HEK293 (cell line): ENCODE measurements around the gene SRRD.

Source experiments
- HOXD13 ChIP-seq: sonication (generic); formaldehyde crosslinking; IDR thresholded peaks from 2 replicates; pipeline ENCODE4 v1.8.0; 2022; ENCODE audit warnings: missing genetic modification reagents, borderline replicate concordance
- IKZF3 ChIP-seq: fragments of 450-650 bp; IDR thresholded peaks from 2 replicates; pipeline ENCODE4 v1.5.0; 2018; ENCODE audit warnings: missing biosample characterization, mild to moderate bottlenecking, missing genetic modification characterization, moderate library complexity
- KLF1 ChIP-seq: fragments of 450-650 bp; formaldehyde crosslinking; IDR thresholded peaks from 2 replicates; pipeline ENCODE4 v1.5.1; 2016; ENCODE audit warnings: missing biosample characterization, missing genetic modification characterization
- SALL2 ChIP-seq: fragments of 450-650 bp; formaldehyde crosslinking; IDR thresholded peaks from 2 replicates; pipeline ENCODE4 v1.5.0; 2017; ENCODE audit warnings: missing biosample characterization, mild to moderate bottlenecking, missing genetic modification characterization, borderline replicate concordance
- SCRT1 ChIP-seq: fragments of 450-650 bp; formaldehyde crosslinking; IDR thresholded peaks from 2 replicates; pipeline ENCODE4 v1.5.1; 2016; ENCODE audit warnings: missing biosample characterization, missing genetic modification characterization, borderline replicate concordance
- SP2 ChIP-seq: fragments of 450-650 bp; formaldehyde crosslinking; IDR thresholded peaks from 2 replicates; pipeline ENCODE4 v1.5.1; 2016; ENCODE audit warnings: missing biosample characterization, missing genetic modification characterization
- ZBTB1 ChIP-seq: fragments of 450-650 bp; formaldehyde crosslinking; IDR thresholded peaks from 2 replicates; pipeline ENCODE4 v1.5.1; 2016; ENCODE audit warnings: missing biosample characterization, missing genetic modification characterization
- ZFHX2 ChIP-seq: fragments of 450-650 bp; formaldehyde crosslinking; conservative IDR thresholded peaks from 2 replicates; pipeline ENCODE4 v1.5.1; 2016; ENCODE audit warnings: missing biosample characterization, missing genetic modification characterization
- ZFP3 ChIP-seq: fragments of 450-650 bp; formaldehyde crosslinking; IDR thresholded peaks from 2 replicates; pipeline ENCODE4 v1.5.1; 2016; ENCODE audit warnings: low read depth, missing biosample characterization, missing genetic modification characterization
- ZFP69B ChIP-seq: fragments of 450-650 bp; formaldehyde crosslinking; IDR thresholded peaks from 2 replicates; pipeline ENCODE4 v1.5.1; 2016; ENCODE audit warnings: missing biosample characterization, missing genetic modification characterization
- ZNF146 ChIP-seq: fragments of 450-650 bp; formaldehyde crosslinking; IDR thresholded peaks from 2 replicates; pipeline ENCODE4 v1.5.1; 2016; ENCODE audit warnings: missing biosample characterization, missing genetic modification characterization
- ZNF221 ChIP-seq: fragments of 450-650 bp; formaldehyde crosslinking; IDR thresholded peaks from 2 replicates; pipeline ENCODE4 v1.5.1; 2017; ENCODE audit warnings: missing biosample characterization, missing genetic modification characterization, borderline replicate concordance
- ZNF239 ChIP-seq: fragments of 450-650 bp; formaldehyde crosslinking; IDR thresholded peaks from 2 replicates; pipeline ENCODE4 v1.5.1; 2016; ENCODE audit warnings: missing biosample characterization, missing genetic modification characterization
- ZNF335 ChIP-seq: fragments of 450-650 bp; formaldehyde crosslinking; conservative IDR thresholded peaks from 2 replicates; pipeline ENCODE4 v1.5.1; 2016; ENCODE audit warnings: missing biosample characterization, missing genetic modification characterization
- ZNF354C ChIP-seq: fragments of 450-650 bp; formaldehyde crosslinking; IDR thresholded peaks from 2 replicates; pipeline ENCODE4 v1.5.1; 2016; ENCODE audit warnings: missing biosample characterization, missing genetic modification characterization, low read depth, borderline replicate concordance
- ZNF394 ChIP-seq: fragments of 450-650 bp; formaldehyde crosslinking; IDR thresholded peaks from 2 replicates; pipeline ENCODE4 v1.5.1; 2016; ENCODE audit warnings: missing biosample characterization, missing genetic modification characterization, mild to moderate bottlenecking, moderate library complexity, borderline replicate concordance
- ZNF48 ChIP-seq: fragments of 450-650 bp; formaldehyde crosslinking; IDR thresholded peaks from 2 replicates; pipeline ENCODE4 v1.5.1; 2016; ENCODE audit warnings: missing biosample characterization, missing genetic modification characterization
- ZNF514 ChIP-seq: fragments of 450-650 bp; formaldehyde crosslinking; IDR thresholded peaks from 2 replicates; pipeline ENCODE4 v1.5.1; 2016; ENCODE audit warnings: missing biosample characterization, missing genetic modification characterization
- ZNF624 ChIP-seq: fragments of 450-650 bp; formaldehyde crosslinking; IDR thresholded peaks from 2 replicates; pipeline ENCODE4 v1.5.1; 2017; ENCODE audit warnings: missing biosample characterization, missing genetic modification characterization
- ZNF654 ChIP-seq: fragments of 450-650 bp; formaldehyde crosslinking; IDR thresholded peaks from 2 replicates; pipeline ENCODE4 v1.5.1; 2016; ENCODE audit warnings: low read depth, missing biosample characterization, missing genetic modification characterization
- ZNF837 ChIP-seq: fragments of 450-650 bp; formaldehyde crosslinking; IDR thresholded peaks from 2 replicates; pipeline ENCODE4 v1.5.1; 2016; ENCODE audit warnings: missing biosample characterization, missing genetic modification characterization
- ZSCAN30 ChIP-seq: fragments of 450-650 bp; IDR thresholded peaks from 2 replicates; pipeline ENCODE4 v1.5.1; 2018; ENCODE audit warnings: missing biosample characterization, mild to moderate bottlenecking, missing genetic modification characterization, moderate library complexity
- TF ChIP-seq, protein P1 (sequence below): fragments of 450-650 bp; formaldehyde crosslinking; IDR thresholded peaks from 2 replicates; pipeline ENCODE4 v1.5.1; 2016; ENCODE audit warnings: missing biosample characterization, missing genetic modification characterization
- TF ChIP-seq, protein P2 (sequence below): fragments of 450-650 bp; formaldehyde crosslinking; IDR thresholded peaks from 2 replicates; pipeline ENCODE4 v1.5.1; 2016; ENCODE audit warnings: missing biosample characterization, missing genetic modification characterization
- TF ChIP-seq, protein P3 (sequence below): fragments of 450-650 bp; formaldehyde crosslinking; IDR thresholded peaks from 2 replicates; pipeline ENCODE4 v1.5.1; 2017; ENCODE audit warnings: missing biosample characterization, missing genetic modification characterization
- TF ChIP-seq, protein P4 (sequence below): fragments of 450-650 bp; formaldehyde crosslinking; IDR thresholded peaks from 2 replicates; pipeline ENCODE4 v1.5.1; 2017; ENCODE audit warnings: missing biosample characterization, missing genetic modification characterization
- TF ChIP-seq, protein P5 (sequence below): fragments of 450-650 bp; formaldehyde crosslinking; IDR thresholded peaks from 2 replicates; pipeline ENCODE4 v1.5.1; 2016; ENCODE audit warnings: missing biosample characterization, missing genetic modification characterization
- TF ChIP-seq, protein P6 (sequence below): fragments of 450-650 bp; formaldehyde crosslinking; IDR thresholded peaks from 2 replicates; pipeline ENCODE4 v1.5.1; 2017; ENCODE audit warnings: missing biosample characterization, missing genetic modification characterization

The SRRD gene

DNA sequence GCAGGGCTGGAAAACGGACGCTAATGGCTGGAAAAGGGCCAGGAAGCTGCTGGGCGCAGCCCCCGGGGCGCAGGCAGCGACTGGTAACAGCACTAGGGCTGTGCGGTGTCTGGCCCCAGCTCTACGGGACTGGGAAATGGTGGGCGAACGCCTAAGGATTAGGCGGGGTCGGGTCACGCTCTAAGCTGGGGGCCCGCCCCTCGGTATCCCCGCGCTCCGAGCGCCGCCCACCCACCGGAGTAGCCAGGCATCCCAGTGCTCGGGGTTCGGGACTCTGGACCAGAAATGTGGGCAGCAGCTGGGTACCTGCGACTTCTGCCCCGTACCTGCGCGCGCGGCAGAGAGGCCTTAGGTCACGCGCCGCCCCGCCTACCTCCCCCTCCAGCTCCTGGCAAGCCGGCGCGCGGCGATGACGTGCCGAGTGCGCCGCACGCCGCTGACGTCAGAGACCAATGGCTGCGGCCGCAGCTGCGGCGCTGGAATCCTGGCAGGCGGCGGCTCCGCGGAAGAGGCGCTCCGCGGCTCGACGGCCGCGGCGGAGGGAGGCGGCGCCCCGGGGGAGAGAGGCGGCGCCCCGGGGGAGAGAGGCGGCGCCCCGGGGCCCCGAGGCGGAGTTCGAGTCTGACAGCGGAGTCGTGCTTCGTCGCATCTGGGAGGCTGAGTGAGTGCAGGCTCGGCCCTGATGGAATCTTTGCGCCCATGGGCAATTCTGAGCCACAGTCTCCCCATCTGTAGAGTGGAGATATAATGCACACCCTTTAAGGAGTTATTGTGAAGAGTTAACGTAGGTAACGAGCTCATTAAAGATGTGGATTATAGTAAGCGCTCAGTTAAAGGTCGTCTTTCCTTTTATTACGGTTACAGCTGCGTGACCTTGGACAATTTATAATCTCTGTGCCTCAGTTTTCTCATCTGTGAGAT, at the start of gene SRRD, which contains the start of gene HPS4 (continued):
- TF ChIP-seq, protein P1, sequence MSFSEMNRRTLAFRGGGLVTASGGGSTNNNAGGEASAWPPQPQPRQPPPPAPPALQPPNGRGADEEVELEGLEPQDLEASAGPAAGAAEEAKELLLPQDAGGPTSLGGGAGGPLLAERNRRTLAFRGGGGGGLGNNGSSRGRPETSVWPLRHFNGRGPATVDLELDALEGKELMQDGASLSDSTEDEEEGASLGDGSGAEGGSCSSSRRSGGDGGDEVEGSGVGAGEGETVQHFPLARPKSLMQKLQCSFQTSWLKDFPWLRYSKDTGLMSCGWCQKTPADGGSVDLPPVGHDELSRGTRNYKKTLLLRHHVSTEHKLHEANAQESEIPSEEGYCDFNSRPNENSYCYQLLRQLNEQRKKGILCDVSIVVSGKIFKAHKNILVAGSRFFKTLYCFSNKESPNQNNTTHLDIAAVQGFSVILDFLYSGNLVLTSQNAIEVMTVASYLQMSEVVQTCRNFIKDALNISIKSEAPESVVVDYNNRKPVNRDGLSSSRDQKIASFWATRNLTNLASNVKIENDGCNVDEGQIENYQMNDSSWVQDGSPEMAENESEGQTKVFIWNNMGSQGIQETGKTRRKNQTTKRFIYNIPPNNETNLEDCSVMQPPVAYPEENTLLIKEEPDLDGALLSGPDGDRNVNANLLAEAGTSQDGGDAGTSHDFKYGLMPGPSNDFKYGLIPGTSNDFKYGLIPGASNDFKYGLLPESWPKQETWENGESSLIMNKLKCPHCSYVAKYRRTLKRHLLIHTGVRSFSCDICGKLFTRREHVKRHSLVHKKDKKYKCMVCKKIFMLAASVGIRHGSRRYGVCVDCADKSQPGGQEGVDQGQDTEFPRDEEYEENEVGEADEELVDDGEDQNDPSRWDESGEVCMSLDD (tag by site-specific recombination) = no peak; the same call in 1 of the 2 replicates
- TF ChIP-seq ZNF654 (tag by site-specific recombination) (no peak), ZNF335 (tag by site-specific recombination) (peak; percentile 84), ZFP69B (tag by site-specific recombination) (peak; percentile 52; the same call in 1 of the 2 replicates), ZNF221 (tag by site-specific recombination) (no peak), ZNF354C (tag by site-specific recombination) (no peak), SALL2 (tag by site-specific recombination) (no peak; the same call in 1 of the 2 replicates), ZNF239 (no peak), ZNF394 (tag by site-specific recombination) (peak; percentile 31; the same call in 1 of the 2 replicates), ZNF514 (tag by site-specific recombination) (no peak), ZNF837 (tag by site-specific recombination) (no peak), ZNF624 (tag by site-specific recombination) (no peak), ZFP3 (tag by site-specific recombination) (no peak), ZNF48 (tag by site-specific recombination) (no peak), SP2 (tag by site-specific recombination) (peak; percentile 78), ZNF146 (no peak), HOXD13 (CRISPR knock-in tag) (no peak), ZBTB1 (tag by site-specific recombination) (0 out of 2 replicates have a peak, but pooled peaks have one; percentile 39), ZFHX2 (tag by site-specific recombination) (peak; percentile 96), SCRT1 (tag by site-specific recombination) (no peak), ZSCAN30 (tag by site-specific recombination) (peak; percentile 52; the same call in 1 of the 2 replicates), KLF1 (tag by site-specific recombination) (peak; percentile 81), IKZF3 (tag by site-specific recombination) (0 out of 2 replicates have a peak, but pooled peaks have one; percentile 31)
- TF ChIP-seq, protein P2, sequence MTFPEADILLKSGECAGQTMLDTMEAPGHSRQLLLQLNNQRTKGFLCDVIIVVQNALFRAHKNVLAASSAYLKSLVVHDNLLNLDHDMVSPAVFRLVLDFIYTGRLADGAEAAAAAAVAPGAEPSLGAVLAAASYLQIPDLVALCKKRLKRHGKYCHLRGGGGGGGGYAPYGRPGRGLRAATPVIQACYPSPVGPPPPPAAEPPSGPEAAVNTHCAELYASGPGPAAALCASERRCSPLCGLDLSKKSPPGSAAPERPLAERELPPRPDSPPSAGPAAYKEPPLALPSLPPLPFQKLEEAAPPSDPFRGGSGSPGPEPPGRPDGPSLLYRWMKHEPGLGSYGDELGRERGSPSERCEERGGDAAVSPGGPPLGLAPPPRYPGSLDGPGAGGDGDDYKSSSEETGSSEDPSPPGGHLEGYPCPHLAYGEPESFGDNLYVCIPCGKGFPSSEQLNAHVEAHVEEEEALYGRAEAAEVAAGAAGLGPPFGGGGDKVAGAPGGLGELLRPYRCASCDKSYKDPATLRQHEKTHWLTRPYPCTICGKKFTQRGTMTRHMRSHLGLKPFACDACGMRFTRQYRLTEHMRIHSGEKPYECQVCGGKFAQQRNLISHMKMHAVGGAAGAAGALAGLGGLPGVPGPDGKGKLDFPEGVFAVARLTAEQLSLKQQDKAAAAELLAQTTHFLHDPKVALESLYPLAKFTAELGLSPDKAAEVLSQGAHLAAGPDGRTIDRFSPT = peak; percentile 94
- TF ChIP-seq, protein P3, sequence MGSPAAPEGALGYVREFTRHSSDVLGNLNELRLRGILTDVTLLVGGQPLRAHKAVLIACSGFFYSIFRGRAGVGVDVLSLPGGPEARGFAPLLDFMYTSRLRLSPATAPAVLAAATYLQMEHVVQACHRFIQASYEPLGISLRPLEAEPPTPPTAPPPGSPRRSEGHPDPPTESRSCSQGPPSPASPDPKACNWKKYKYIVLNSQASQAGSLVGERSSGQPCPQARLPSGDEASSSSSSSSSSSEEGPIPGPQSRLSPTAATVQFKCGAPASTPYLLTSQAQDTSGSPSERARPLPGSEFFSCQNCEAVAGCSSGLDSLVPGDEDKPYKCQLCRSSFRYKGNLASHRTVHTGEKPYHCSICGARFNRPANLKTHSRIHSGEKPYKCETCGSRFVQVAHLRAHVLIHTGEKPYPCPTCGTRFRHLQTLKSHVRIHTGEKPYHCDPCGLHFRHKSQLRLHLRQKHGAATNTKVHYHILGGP (tag by site-specific recombination) = no peak
- TF ChIP-seq, protein P4, sequence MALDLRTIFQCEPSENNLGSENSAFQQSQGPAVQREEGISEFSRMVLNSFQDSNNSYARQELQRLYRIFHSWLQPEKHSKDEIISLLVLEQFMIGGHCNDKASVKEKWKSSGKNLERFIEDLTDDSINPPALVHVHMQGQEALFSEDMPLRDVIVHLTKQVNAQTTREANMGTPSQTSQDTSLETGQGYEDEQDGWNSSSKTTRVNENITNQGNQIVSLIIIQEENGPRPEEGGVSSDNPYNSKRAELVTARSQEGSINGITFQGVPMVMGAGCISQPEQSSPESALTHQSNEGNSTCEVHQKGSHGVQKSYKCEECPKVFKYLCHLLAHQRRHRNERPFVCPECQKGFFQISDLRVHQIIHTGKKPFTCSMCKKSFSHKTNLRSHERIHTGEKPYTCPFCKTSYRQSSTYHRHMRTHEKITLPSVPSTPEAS (tag by site-specific recombination) = peak; percentile 92
- TF ChIP-seq, protein P5, sequence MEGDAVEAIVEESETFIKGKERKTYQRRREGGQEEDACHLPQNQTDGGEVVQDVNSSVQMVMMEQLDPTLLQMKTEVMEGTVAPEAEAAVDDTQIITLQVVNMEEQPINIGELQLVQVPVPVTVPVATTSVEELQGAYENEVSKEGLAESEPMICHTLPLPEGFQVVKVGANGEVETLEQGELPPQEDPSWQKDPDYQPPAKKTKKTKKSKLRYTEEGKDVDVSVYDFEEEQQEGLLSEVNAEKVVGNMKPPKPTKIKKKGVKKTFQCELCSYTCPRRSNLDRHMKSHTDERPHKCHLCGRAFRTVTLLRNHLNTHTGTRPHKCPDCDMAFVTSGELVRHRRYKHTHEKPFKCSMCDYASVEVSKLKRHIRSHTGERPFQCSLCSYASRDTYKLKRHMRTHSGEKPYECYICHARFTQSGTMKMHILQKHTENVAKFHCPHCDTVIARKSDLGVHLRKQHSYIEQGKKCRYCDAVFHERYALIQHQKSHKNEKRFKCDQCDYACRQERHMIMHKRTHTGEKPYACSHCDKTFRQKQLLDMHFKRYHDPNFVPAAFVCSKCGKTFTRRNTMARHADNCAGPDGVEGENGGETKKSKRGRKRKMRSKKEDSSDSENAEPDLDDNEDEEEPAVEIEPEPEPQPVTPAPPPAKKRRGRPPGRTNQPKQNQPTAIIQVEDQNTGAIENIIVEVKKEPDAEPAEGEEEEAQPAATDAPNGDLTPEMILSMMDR (tag by site-specific recombination) = no peak
- TF ChIP-seq, protein P6, sequence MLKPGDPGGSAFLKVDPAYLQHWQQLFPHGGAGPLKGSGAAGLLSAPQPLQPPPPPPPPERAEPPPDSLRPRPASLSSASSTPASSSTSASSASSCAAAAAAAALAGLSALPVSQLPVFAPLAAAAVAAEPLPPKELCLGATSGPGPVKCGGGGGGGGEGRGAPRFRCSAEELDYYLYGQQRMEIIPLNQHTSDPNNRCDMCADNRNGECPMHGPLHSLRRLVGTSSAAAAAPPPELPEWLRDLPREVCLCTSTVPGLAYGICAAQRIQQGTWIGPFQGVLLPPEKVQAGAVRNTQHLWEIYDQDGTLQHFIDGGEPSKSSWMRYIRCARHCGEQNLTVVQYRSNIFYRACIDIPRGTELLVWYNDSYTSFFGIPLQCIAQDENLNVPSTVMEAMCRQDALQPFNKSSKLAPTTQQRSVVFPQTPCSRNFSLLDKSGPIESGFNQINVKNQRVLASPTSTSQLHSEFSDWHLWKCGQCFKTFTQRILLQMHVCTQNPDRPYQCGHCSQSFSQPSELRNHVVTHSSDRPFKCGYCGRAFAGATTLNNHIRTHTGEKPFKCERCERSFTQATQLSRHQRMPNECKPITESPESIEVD (tag by site-specific recombination) = no peak
